ENCODE data around the gene GCLC.

The GCLC gene

GRCh38 chr6:53447865-53448264 lies 97.0 kb downstream of the GCLC start:
- no peak for DNase-seq (ENCODE audit: low read depth in 2 of 2)

All from stimulated activated CD8-positive, alpha-beta memory T cell treated with anti-CD3 and anti-CD28 coated beads, Interleukin-15, amount 100 ng/mL, for 48 hours (primary cell).